IMR-90 (cell line): ENCODE measurements around the gene LFNG. TPM values are rescaled to one million over a fixed set of nuclear protein-coding genes. Genes with fewer than 3 reads are reported as not detected.

Source experiments
- ATAC-seq: fragments of 200-7000 bp; cut with Tn5 transposase; 2 replicates; pipeline ENCODE4 v1.9.1; 2020; ENCODE audit warnings: low read depth, mild to moderate bottlenecking, moderate library complexity
- BruUV-seq: library from RNA; stranded (reverse); fragments of 400-500 nt; replicated peaks from 2 replicates; lab custom pipeline; 2021; lab: Mats Ljungman, UMichigan
- CTCF ChIA-PET: fragments of 300-600 bp; formaldehyde crosslinking; extraction: SDS; loops from one replicate; lab custom pipeline; 2021; ENCODE audit warnings: antibody characterized with exemption; lab: Yijun Ruan, JAX
- POLR2A ChIA-PET: fragments of 300-600 bp; sonication (Branson Sonifier 250); formaldehyde crosslinking; loops from one replicate; lab custom pipeline; 2022; ENCODE audit warnings: antibody characterized with exemption; ENCODE audit not compliant: unreplicated experiment; lab: Charles Lee
- DNase-seq: peaks from one replicate; pipeline ENCODE4 v3.0.0; 2013
- H2AFZ ChIP-seq: replicated peaks from 2 replicates; pipeline ENCODE3; 2013; ENCODE audit warnings: low read length, mild to moderate bottlenecking; ENCODE audit not compliant: poor library complexity
- H2AK5ac ChIP-seq: 2 replicates; pipeline ENCODE4 v1.6.1; 2013; ENCODE audit warnings: low read depth, low read length, inconsistent platforms
- H2AK9ac ChIP-seq: replicated peaks from 2 replicates; pipeline ENCODE3; 2013; ENCODE audit warnings: mild to moderate bottlenecking, low read depth, low read length, moderate library complexity; ENCODE audit not compliant: poor library complexity
- H2BK120ac ChIP-seq: 2 replicates; pipeline ENCODE4 v1.6.1; 2013; ENCODE audit warnings: low read depth, low read length, inconsistent platforms
- H2BK15ac ChIP-seq: 3 replicates; pipeline ENCODE4 v1.6.1; 2013; ENCODE audit warnings: low read depth, low read length, inconsistent platforms
- H2BK20ac ChIP-seq: 2 replicates; pipeline ENCODE4 v1.6.1; 2013; ENCODE audit warnings: low read depth, mild to moderate bottlenecking, inconsistent platforms, low read length, moderate library complexity
- H2BK5ac ChIP-seq: 2 replicates; pipeline ENCODE4 v1.6.1; 2013; ENCODE audit warnings: mild to moderate bottlenecking, low read depth, low read length, inconsistent platforms; ENCODE audit not compliant: poor library complexity, severe bottlenecking
- H3K14ac ChIP-seq: replicated peaks from 2 replicates; pipeline ENCODE4 v1.6.1; 2013; ENCODE audit warnings: low read depth, low read length, inconsistent platforms
- H3K18ac ChIP-seq: 2 replicates; pipeline ENCODE4 v1.6.1; 2013; ENCODE audit warnings: low read depth, low read length, control low read depth
- H3K23ac ChIP-seq: 2 replicates; pipeline ENCODE4 v1.6.1; 2013; ENCODE audit warnings: low read depth, low read length, inconsistent platforms
- H3K27ac ChIP-seq: 2 replicates; pipeline ENCODE4 v1.5.1; 2013; ENCODE audit warnings: mild to moderate bottlenecking, control low read depth, low read length; ENCODE audit not compliant: insufficient read depth
- H3K27me3 ChIP-seq: 2 replicates; pipeline ENCODE4 v1.6.1; 2013; ENCODE audit warnings: low read length; ENCODE audit not compliant: control insufficient read depth, insufficient read depth
- H3K36me3 ChIP-seq: 2 replicates; pipeline ENCODE4 v1.6.1; 2013; ENCODE audit warnings: low read length, mixed read lengths; ENCODE audit not compliant: control insufficient read depth, insufficient read depth
- H3K4ac ChIP-seq: 2 replicates; pipeline ENCODE4 v1.6.1; 2013; ENCODE audit warnings: low read depth, low read length, inconsistent platforms
- H3K4me1 ChIP-seq: 2 replicates; pipeline ENCODE4 v1.6.1; 2013; ENCODE audit warnings: low read length, mixed read lengths; ENCODE audit not compliant: control insufficient read depth, insufficient read depth
- H3K4me2 ChIP-seq: 2 replicates; pipeline ENCODE4 v1.6.1; 2013; ENCODE audit warnings: low read depth, mild to moderate bottlenecking, control low read depth, low read length, moderate library complexity
- H3K4me3 ChIP-seq: 2 replicates; pipeline ENCODE4 v1.5.1; 2013; ENCODE audit warnings: low read depth, mild to moderate bottlenecking, control low read depth, low read length, moderate library complexity; ENCODE audit not compliant: insufficient read depth
- H3K56ac ChIP-seq: 2 replicates; pipeline ENCODE4 v1.6.1; 2013; ENCODE audit warnings: low read length, inconsistent platforms; ENCODE audit not compliant: insufficient read depth; ENCODE audit errors: extremely low read depth
- H3K79me1 ChIP-seq, 2 experiments: 2 replicates each; pipeline ENCODE4 v1.6.1; 2013; ENCODE audit warnings: low read length in 2 of 2, inconsistent platforms in 1 of 2, low read depth in 1 of 2
- H3K9ac ChIP-seq: 2 replicates; pipeline ENCODE4 v1.6.1; 2013; ENCODE audit warnings: low read depth, low read length, control low read depth
- H3K9me1 ChIP-seq: 2 replicates; pipeline ENCODE4 v1.6.1; 2013; ENCODE audit warnings: low read length, inconsistent platforms; ENCODE audit not compliant: insufficient read depth
- H3K9me3 ChIP-seq: 2 replicates; pipeline ENCODE4 v1.6.1; 2013; ENCODE audit warnings: low read length; ENCODE audit not compliant: control insufficient read depth, insufficient read depth
- H4K20me1 ChIP-seq: 2 replicates; pipeline ENCODE4 v1.6.1; 2013; ENCODE audit warnings: low read length, inconsistent platforms; ENCODE audit not compliant: insufficient read depth
- H4K5ac ChIP-seq: 2 replicates; pipeline ENCODE4 v1.6.1; 2013; ENCODE audit warnings: mild to moderate bottlenecking, low read depth, low read length, control low read depth
- H4K8ac ChIP-seq, 2 experiments: 2 replicates each; pipeline ENCODE4 v1.6.1; 2013; ENCODE audit warnings: low read depth in 2 of 2, low read length in 2 of 2, control low read depth in 1 of 2, inconsistent platforms in 1 of 2
- H4K91ac ChIP-seq: 2 replicates; pipeline ENCODE4 v1.6.1; 2013; ENCODE audit warnings: low read depth, low read length, inconsistent platforms; ENCODE audit not compliant: insufficient read depth
- BHLHE40 ChIP-seq: fragments of 150-350 bp; IDR thresholded peaks from 2 replicates; pipeline ENCODE4 v1.6.1; 2016; ENCODE audit warnings: mild to moderate bottlenecking, low read depth, low read length
- CEBPB ChIP-seq: IDR thresholded peaks from 2 replicates; pipeline ENCODE4 v1.6.1; 2012; ENCODE audit warnings: low read depth, low read length, improper control_type of control experiment
- FOS ChIP-seq: fragments of 150-350 bp; IDR thresholded peaks from 2 replicates; pipeline ENCODE4 v1.6.1; 2016; ENCODE audit warnings: low read depth, low read length
- MAFK ChIP-seq: IDR thresholded peaks from 2 replicates; pipeline ENCODE4 v1.6.1; 2012; ENCODE audit warnings: low read depth, low read length, improper control_type of control experiment
- MAZ ChIP-seq: IDR thresholded peaks from 2 replicates; pipeline ENCODE4 v1.6.1; 2012; ENCODE audit warnings: low read depth, mild to moderate bottlenecking, low read length, improper control_type of control experiment, moderate library complexity, borderline replicate concordance
- NFE2L2 ChIP-seq: fragments of 150-350 bp; IDR thresholded peaks from 2 replicates; pipeline ENCODE4 v1.6.1; 2016; ENCODE audit warnings: low read depth, mild to moderate bottlenecking, low read length
- POLR2A ChIP-seq: IDR thresholded peaks from 2 replicates; pipeline ENCODE4 v1.6.1; 2012; ENCODE audit warnings: mild to moderate bottlenecking, low read depth, low read length
- RAD21 ChIP-seq: IDR thresholded peaks from 2 replicates; pipeline ENCODE4 v1.6.1; 2012; ENCODE audit warnings: low read length, improper control_type of control experiment
- RCOR1 ChIP-seq: IDR thresholded peaks from 2 replicates; pipeline ENCODE4 v1.6.1; 2012; ENCODE audit warnings: mild to moderate bottlenecking, low read length, improper control_type of control experiment; ENCODE audit not compliant: insufficient replicate concordance
- RFX5 ChIP-seq: IDR thresholded peaks from 2 replicates; pipeline ENCODE4 v1.8.0; 2012; ENCODE audit warnings: low read depth, mild to moderate bottlenecking, low read length, moderate library complexity
- SMC3 ChIP-seq: fragments of 150-350 bp; IDR thresholded peaks from 2 replicates; pipeline ENCODE4 v1.6.1; 2016; ENCODE audit warnings: low read depth, mild to moderate bottlenecking, antibody characterized with exemption, low read length, moderate library complexity
- WGBS, 2 experiments: methylation state at CpG; one replicate each; pipeline versions ENCODE4 v1.1.5 to v1.1.7; 2013; ENCODE audit warnings: missing lambda C conversion rate in 2 of 2; ENCODE audit not compliant: insufficient read length in 1 of 2; ENCODE audit errors: extremely low coverage in 2 of 2; 5-methylcytosine and 5-hydroxymethylcytosine counted together
- dilution Hi-C: fragments of 300-500 bp; cut with HindIII; formaldehyde crosslinking; loops from one replicate; pipeline ENCODE4 v1.14.3; 2018; ENCODE audit warnings: low sequenced_read_pairs; ENCODE audit not compliant: unreplicated experiment
- in situ Hi-C: fragments of 300-500 bp; cut with MboI; formaldehyde crosslinking; loops from 3 replicates; pipeline ENCODE4 v1.14.3; 2019; ENCODE audit warnings: low sequenced_read_pairs, inconsistent platforms, mixed read lengths
- intact Hi-C: fragments of 100-400 bp; cut with micrococcal nuclease; formaldehyde crosslinking; loops from 2 replicates; pipeline ENCODE4 v1.10.0; 2022
- polyA plus RNA-seq, 3 experiments: library from polyadenylated mRNA; depleted of rRNA; stranded (reverse); fragments of >200 nt; gene quantifications; 2 replicates each; pipeline ENCODE4 v1.2.3, GENCODE V29; 2012; ENCODE audit warnings: low replicate concordance in 1 of 3
- total RNA-seq: library from RNA; depleted of rRNA; stranded (reverse); fragments of >200 nt; gene quantifications from 2 replicates; pipeline ENCODE4 v1.2.3, GENCODE V29; 2012
- TF ChIP-seq, protein P1 (sequence below): fragments of 150-350 bp; IDR thresholded peaks from 2 replicates; pipeline ENCODE4 v1.6.1; 2016; ENCODE audit warnings: low read depth, mild to moderate bottlenecking, low read length, moderate library complexity, borderline replicate concordance
- TF ChIP-seq, protein P2 (sequence below): conservative IDR thresholded peaks from 2 replicates; pipeline ENCODE4 v1.5.1; 2012; ENCODE audit warnings: mild to moderate bottlenecking, low read depth, low read length, improper control_type of control experiment
- TF ChIP-seq, protein P3 (sequence below): fragments of 150-350 bp; IDR thresholded peaks from 2 replicates; pipeline ENCODE4 v1.6.1; 2017; ENCODE audit warnings: mild to moderate bottlenecking, antibody characterized with exemption, low read length, low read depth

Gene LFNG
- total and polyA plus RNA-seq, 2 of the 4 experiments (the other 2 are of a cell fraction), result 1.8 to 5.1 TPM

GRCh38 chr7:2497500-2498336 is 21.9 kb upstream of the LFNG start:
- no peak overlapping the region for H3K18ac ChIP-seq
- ATAC-seq, result peak; percentile 83
- H2BK5ac ChIP-seq, result no peak overlapping the region
- DNase-seq, result no peak
- ChIA-PET CTCF (interaction anchor here (0.8 kb wide), 1 partner anchor 28 kb away, joined by 3 read pairs; no protein-coding TSS in a partner anchor), POLR2A (interaction anchor here (0.5 kb wide), 1 partner anchor 54 kb away, joined by 3 read pairs; no protein-coding TSS in a partner anchor)
- no peak overlapping the region for H3K4me3 ChIP-seq
- no TSS peak for BruUV-seq
- H3K9me1 ChIP-seq, result 0 out of 2 replicates have a peak, but pooled peaks cover 3% of the 10 kb centered on the region
- no peak overlapping the region for H3K56ac ChIP-seq
- H4K8ac ChIP-seq, result no peak overlapping the region
- no peak overlapping the region for H3K14ac ChIP-seq
- intact Hi-C loops, result loop anchor here (2.0 kb wide), 1 partner anchor 19 kb away; no protein-coding TSS in a partner anchor
- no peaks in the 10 kb centered on the region for H3K79me1 ChIP-seq
- H3K9me3 ChIP-seq, result no peaks in the 10 kb centered on the region
- in situ Hi-C loops, result no loop called here
- H2BK120ac ChIP-seq, result no peak overlapping the region
- no peak overlapping the region for H3K27ac ChIP-seq
- H3K4ac ChIP-seq, result no peak overlapping the region
- 38% methylated on average over 12 of the region's 25 CpGs; no CpG with 5 or more reads in 1 of the 2 experiments for WGBS, 2 experiments
- H4K91ac ChIP-seq, result no peak overlapping the region
- H3K27me3 ChIP-seq, result peaks cover 6% of the 10 kb centered on the region; the same call in 1 of the 2 replicates
- no peak overlapping the region for H2BK20ac ChIP-seq
- H3K9ac ChIP-seq, result no peak overlapping the region
- H3K36me3 ChIP-seq, result no peaks in the 10 kb centered on the region
- H3K4me1 ChIP-seq, result peaks cover 10% of the 10 kb centered on the region
- H2AK9ac ChIP-seq, result peak overlapping the region; percentile 65
- H2BK15ac ChIP-seq, result no peak overlapping the region
- no peak overlapping the region for H2AK5ac ChIP-seq
- H4K5ac ChIP-seq, result no peak overlapping the region
- dilution Hi-C loops, result no loop called here
- no peaks in the 10 kb centered on the region for H4K20me1 ChIP-seq
- no peak overlapping the region for H3K4me2 ChIP-seq
- H2AFZ ChIP-seq, result peak overlapping the region; percentile 63
- no peak overlapping the region for H3K23ac ChIP-seq
- TF ChIP-seq FOS (no peak), RFX5 (no peak), RAD21 (no peak), NFE2L2 (no peak), POLR2A (no peak), RCOR1 (no peak), MAZ (no peak), SMC3 (no peak), BHLHE40 (no peak), CEBPB (no peak), MAFK (no peak)
- TF ChIP-seq, protein P1, sequence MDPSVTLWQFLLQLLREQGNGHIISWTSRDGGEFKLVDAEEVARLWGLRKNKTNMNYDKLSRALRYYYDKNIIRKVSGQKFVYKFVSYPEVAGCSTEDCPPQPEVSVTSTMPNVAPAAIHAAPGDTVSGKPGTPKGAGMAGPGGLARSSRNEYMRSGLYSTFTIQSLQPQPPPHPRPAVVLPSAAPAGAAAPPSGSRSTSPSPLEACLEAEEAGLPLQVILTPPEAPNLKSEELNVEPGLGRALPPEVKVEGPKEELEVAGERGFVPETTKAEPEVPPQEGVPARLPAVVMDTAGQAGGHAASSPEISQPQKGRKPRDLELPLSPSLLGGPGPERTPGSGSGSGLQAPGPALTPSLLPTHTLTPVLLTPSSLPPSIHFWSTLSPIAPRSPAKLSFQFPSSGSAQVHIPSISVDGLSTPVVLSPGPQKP, result no peak
- TF ChIP-seq, protein P2, sequence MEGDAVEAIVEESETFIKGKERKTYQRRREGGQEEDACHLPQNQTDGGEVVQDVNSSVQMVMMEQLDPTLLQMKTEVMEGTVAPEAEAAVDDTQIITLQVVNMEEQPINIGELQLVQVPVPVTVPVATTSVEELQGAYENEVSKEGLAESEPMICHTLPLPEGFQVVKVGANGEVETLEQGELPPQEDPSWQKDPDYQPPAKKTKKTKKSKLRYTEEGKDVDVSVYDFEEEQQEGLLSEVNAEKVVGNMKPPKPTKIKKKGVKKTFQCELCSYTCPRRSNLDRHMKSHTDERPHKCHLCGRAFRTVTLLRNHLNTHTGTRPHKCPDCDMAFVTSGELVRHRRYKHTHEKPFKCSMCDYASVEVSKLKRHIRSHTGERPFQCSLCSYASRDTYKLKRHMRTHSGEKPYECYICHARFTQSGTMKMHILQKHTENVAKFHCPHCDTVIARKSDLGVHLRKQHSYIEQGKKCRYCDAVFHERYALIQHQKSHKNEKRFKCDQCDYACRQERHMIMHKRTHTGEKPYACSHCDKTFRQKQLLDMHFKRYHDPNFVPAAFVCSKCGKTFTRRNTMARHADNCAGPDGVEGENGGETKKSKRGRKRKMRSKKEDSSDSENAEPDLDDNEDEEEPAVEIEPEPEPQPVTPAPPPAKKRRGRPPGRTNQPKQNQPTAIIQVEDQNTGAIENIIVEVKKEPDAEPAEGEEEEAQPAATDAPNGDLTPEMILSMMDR, result no peak
- TF ChIP-seq, protein P3, sequence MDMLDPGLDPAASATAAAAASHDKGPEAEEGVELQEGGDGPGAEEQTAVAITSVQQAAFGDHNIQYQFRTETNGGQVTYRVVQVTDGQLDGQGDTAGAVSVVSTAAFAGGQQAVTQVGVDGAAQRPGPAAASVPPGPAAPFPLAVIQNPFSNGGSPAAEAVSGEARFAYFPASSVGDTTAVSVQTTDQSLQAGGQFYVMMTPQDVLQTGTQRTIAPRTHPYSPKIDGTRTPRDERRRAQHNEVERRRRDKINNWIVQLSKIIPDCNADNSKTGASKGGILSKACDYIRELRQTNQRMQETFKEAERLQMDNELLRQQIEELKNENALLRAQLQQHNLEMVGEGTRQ, result no peak
